DMS 273 treated with DMSO at 0.1 percent for 48 hours (cell line): ENCODE data around the gene MACROD1.

Source experiments
- DNase-seq: peaks from one replicate; lab custom pipeline; 2025; lab: John Stamatoyannopoulos, UW

MACROD1 gene

GRCh38 chr11:64035081-64035524, 130.8 kb downstream of the MACROD1 start:
- DNase-seq, result no peak

GRCh38 chr11:64034411-64034811, 131.5 kb downstream of the MACROD1 start:
- no peak for DNase-seq

GRCh38 chr11:64032050-64032449, 133.9 kb downstream of the MACROD1 start:
- DNase-seq, result no peak

GRCh38 chr11:64031001-64031400, 134.9 kb downstream of the MACROD1 start:
- no peak for DNase-seq

- no peak for DNase-seq
These were observed 136.1 kb downstream of the MACROD1 start for GRCh38 chr11:64029773-64030172.

GRCh38 chr11:64028398-64029115, 137.4 kb downstream of the MACROD1 start:
- no peak for DNase-seq

- DNase-seq, result no peak
These were observed 138.1 kb downstream of the MACROD1 start for GRCh38 chr11:64027651-64028397.

- no peak for DNase-seq
These were observed 139.2 kb downstream of the MACROD1 start for GRCh38 chr11:64026575-64027205.

GRCh38 chr11:64025205-64025604, 140.7 kb downstream of the MACROD1 start:
- no peak for DNase-seq

GRCh38 chr11:64023712-64024710, 141.9 kb downstream of the MACROD1 start:
- DNase-seq, result no peak

GRCh38 chr11:64022125-64022784, 143.7 kb downstream of the MACROD1 start:
- DNase-seq, result no peak

GRCh38 chr11:64021757-64022093, 144.2 kb downstream of the MACROD1 start:
- no peak for DNase-seq

- DNase-seq, result no peak
These were observed 144.7 kb downstream of the MACROD1 start for GRCh38 chr11:64020976-64021756.

GRCh38 chr11:64019106-64020037, 146.5 kb downstream of the MACROD1 start:
- no peak for DNase-seq

- DNase-seq, result no peak
These were observed 147.6 kb downstream of the MACROD1 start for GRCh38 chr11:64018310-64018709.

GRCh38 chr11:64017945-64018224, 148.0 kb downstream of the MACROD1 start:
- DNase-seq, result no peak

GRCh38 chr11:64015935-64016845, 149.7 kb downstream of the MACROD1 start:
- DNase-seq, result peak; percentile 41

GRCh38 chr11:64015510-64015909, 150.4 kb downstream of the MACROD1 start:
- no peak for DNase-seq

GRCh38 chr11:64014356-64014755, 151.6 kb downstream of the MACROD1 start:
- no peak for DNase-seq
